Measurements from ENCODE around the gene VPS13A.

- TF ChIP-seq POLR2A (IDR thresholded peaks at IDR 0.05) (no peak), CTCF (IDR thresholded peaks at IDR 0.05) (no peak)
Observed at GRCh38 chr9:77307166-77307565, 129.8 kb downstream of the VPS13A start.
